GM23338 (cell line): ENCODE data around the gene NCKAP5. TPM values are rescaled to one million over a fixed set of nuclear protein-coding genes. Genes with fewer than 3 reads are reported as not detected.

Experiments
- ATAC-seq: fragments of 200-7000 bp; cut with Tn5 transposase; 3 replicates; pipeline ENCODE4 v1.9.1; 2020
- DNase-seq: peaks from one replicate; pipeline ENCODE4 v3.0.0-alpha.2; 2015; ENCODE audit warnings: low spot score
- H2AFZ ChIP-seq: fragments of 200-600 bp; sonication (generic); 2 replicates; pipeline ENCODE4 v1.8.0; 2016; ENCODE audit warnings: antibody characterized with exemption, mild to moderate bottlenecking, moderate library complexity
- H3F3A ChIP-seq: fragments of 200-600 bp; sonication (generic); replicated peaks from 2 replicates; pipeline ENCODE4 v1.8.0; 2017; ENCODE audit warnings: antibody characterized with exemption, mixed run types, low read depth
- H3K27ac ChIP-seq: fragments of 200-600 bp; sonication (generic); 2 replicates; pipeline ENCODE4 v1.6.1; 2016; ENCODE audit warnings: low read depth
- H3K27me3 ChIP-seq: fragments of 200-600 bp; sonication (generic); 2 replicates; pipeline ENCODE4 v1.8.0; 2016; ENCODE audit warnings: mild to moderate bottlenecking, mixed run types, moderate library complexity; ENCODE audit not compliant: insufficient read depth
- H3K36me3 ChIP-seq: fragments of 200-600 bp; sonication (generic); 2 replicates; pipeline ENCODE4 v1.8.0; 2016; ENCODE audit warnings: mild to moderate bottlenecking; ENCODE audit not compliant: insufficient read depth
- H3K4me1 ChIP-seq: fragments of 200-600 bp; sonication (generic); 2 replicates; pipeline ENCODE4 v1.8.0; 2016; ENCODE audit warnings: mild to moderate bottlenecking, moderate library complexity; ENCODE audit not compliant: insufficient read depth
- H3K4me2 ChIP-seq: fragments of 200-600 bp; sonication (generic); 2 replicates; pipeline ENCODE4 v1.7.1; 2017; ENCODE audit warnings: mixed run types
- H3K4me3 ChIP-seq: fragments of 200-600 bp; sonication (generic); 2 replicates; pipeline ENCODE4 v1.6.1; 2016; ENCODE audit warnings: mixed run types
- H3K79me2 ChIP-seq: fragments of 200-600 bp; sonication (generic); replicated peaks from 2 replicates; pipeline ENCODE4 v1.8.0; 2017; ENCODE audit warnings: mild to moderate bottlenecking; ENCODE audit not compliant: insufficient read depth
- H3K9me2 ChIP-seq: fragments of 200-600 bp; sonication (generic); 2 replicates; pipeline ENCODE4 v1.8.0; 2017; ENCODE audit not compliant: insufficient read depth
- H4K20me1 ChIP-seq: fragments of 200-600 bp; sonication (generic); replicated peaks from 2 replicates; pipeline ENCODE4 v1.8.0; 2017; ENCODE audit warnings: mild to moderate bottlenecking; ENCODE audit not compliant: insufficient read depth
- H3K27ac Mint-ChIP-seq: 2 replicates; pipeline ENCODE4 v1.8.0; 2020; ENCODE audit warnings: inconsistent platforms, mild to moderate bottlenecking, moderate library complexity, mixed read lengths
- H3K27me3 Mint-ChIP-seq: 3 replicates; pipeline ENCODE4 v1.8.0; 2022; ENCODE audit warnings: low read depth, mild to moderate bottlenecking, moderate library complexity, mixed read lengths, inconsistent platforms; ENCODE audit not compliant: insufficient read depth, poor library complexity
- H3K36me3 Mint-ChIP-seq: 3 replicates; pipeline ENCODE4 v1.8.0; 2021; ENCODE audit warnings: low read depth, mild to moderate bottlenecking, inconsistent platforms, moderate library complexity, mixed read lengths
- H3K4me1 Mint-ChIP-seq: 3 replicates; pipeline ENCODE4 v1.8.0; 2020; ENCODE audit warnings: mild to moderate bottlenecking, inconsistent platforms, mixed read lengths
- H3K4me3 Mint-ChIP-seq: 3 replicates; pipeline ENCODE4 v1.8.0; 2021; ENCODE audit warnings: moderate library complexity, mild to moderate bottlenecking, inconsistent platforms, mixed read lengths
- H3K9me3 Mint-ChIP-seq: 3 replicates; pipeline ENCODE4 v1.8.0; 2020; ENCODE audit warnings: moderate library complexity, mild to moderate bottlenecking, inconsistent platforms, mixed read lengths
- CREB1 ChIP-seq: fragments of 250-450 bp; sonication (Bioruptor Pico); IDR thresholded peaks from 2 replicates; pipeline ENCODE4 v1.5.0; 2020; ENCODE audit warnings: low read depth, mild to moderate bottlenecking, moderate library complexity
- EZH2 ChIP-seq: fragments of 200-600 bp; sonication (generic); IDR thresholded peaks from one replicate; pipeline ENCODE4 v1.8.0; 2017; ENCODE audit warnings: antibody characterized with exemption, mild to moderate bottlenecking, low read depth; ENCODE audit not compliant: unreplicated experiment
- EZH2phosphoT487 ChIP-seq: fragments of 200-600 bp; sonication (generic); IDR thresholded peaks from one replicate; pipeline ENCODE4 v1.8.1; 2018; ENCODE audit warnings: antibody characterized with exemption; ENCODE audit not compliant: unreplicated experiment
- NANOG ChIP-seq: IDR thresholded peaks from 2 replicates; pipeline ENCODE4 v1.6.1; 2016; ENCODE audit warnings: antibody characterized with exemption, borderline replicate concordance
- STAT1 ChIP-seq: IDR thresholded peaks from one replicate; pipeline ENCODE4 v1.6.1; 2016; ENCODE audit warnings: antibody characterized with exemption; ENCODE audit not compliant: unreplicated experiment
- ZNF114 ChIP-seq: fragments of 250-450 bp; sonication (Bioruptor Pico); IDR thresholded peaks from 2 replicates; pipeline ENCODE4 v1.5.0; 2020; ENCODE audit warnings: mild to moderate bottlenecking, moderate library complexity
- ZNF331 ChIP-seq: fragments of 250-450 bp; sonication (Bioruptor Pico); IDR thresholded peaks from 2 replicates; pipeline ENCODE4 v1.5.0; 2020; ENCODE audit warnings: low read depth, mild to moderate bottlenecking, moderate library complexity
- polyA plus RNA-seq: library from polyadenylated mRNA; unstranded; fragments of >200 nt; fragmentation: Nextera tagmentation; extraction: Ambion mirVana; gene quantifications from 2 replicates; pipeline ENCODE4 v1.2.1, GENCODE V29; 2016
- total RNA-seq: library from RNA; depleted of rRNA; stranded (reverse); fragments of >200 nt; shearing (Covaris generic); gene quantifications from 2 replicates; pipeline ENCODE4 v1.2.3, GENCODE V29; 2014
- TF ChIP-seq, protein P1 (sequence below): IDR thresholded peaks from 2 replicates; pipeline ENCODE4 v1.6.1; 2016; ENCODE audit warnings: antibody characterized with exemption
- TF ChIP-seq, protein P2 (sequence below): IDR thresholded peaks from one replicate; pipeline ENCODE4 v1.6.1; 2018; ENCODE audit warnings: antibody characterized with exemption; ENCODE audit not compliant: unreplicated experiment
- TF ChIP-seq, protein P3 (sequence below): fragments of 250-450 bp; sonication (Bioruptor Pico); IDR thresholded peaks from 2 replicates; pipeline ENCODE4 v1.5.0; 2020; ENCODE audit warnings: mild to moderate bottlenecking, moderate library complexity

NCKAP5 gene
- total and polyA plus RNA-seq, 2 experiments from 2014 or later, result 0.34 to 0.73 TPM

DNA sequence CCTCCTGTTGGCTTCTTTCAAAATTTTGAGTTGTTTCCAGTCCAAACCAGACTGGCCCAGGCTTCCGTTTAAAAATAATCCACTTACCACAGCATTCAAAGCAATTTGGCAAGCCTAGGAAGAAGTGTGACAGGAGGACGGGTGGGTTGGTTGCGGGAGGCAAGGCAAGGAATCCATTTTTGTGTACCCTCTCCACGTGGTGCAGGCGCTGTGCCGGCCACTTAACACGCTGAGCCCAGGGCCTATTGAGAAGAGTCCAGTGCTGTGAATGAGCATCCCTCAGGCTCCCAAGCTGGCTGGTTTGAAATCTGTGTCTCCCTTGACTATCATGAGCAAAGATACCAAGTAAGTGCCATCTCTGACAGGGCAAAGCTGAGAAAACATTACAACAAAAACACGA, 160.9 kb downstream of the NCKAP5 start:
- Histone ChIP-seq H4K20me1 (no peaks in the 10 kb centered on the region), H3K4me1 (no peaks in the 10 kb centered on the region), H3K9me2 (no peaks in the 10 kb centered on the region), H3K79me2 (no peaks in the 10 kb centered on the region), H3K4me2 (no peak overlapping the region), H3K27me3 (no peaks in the 10 kb centered on the region), H3K36me3 (no peaks in the 10 kb centered on the region), H3K4me3 (no peak overlapping the region), H2AFZ (no peak overlapping the region), H3K27ac (no peak overlapping the region), H3F3A (no peaks in the 10 kb centered on the region)
- H3K9me3 Mint-ChIP-seq, result no peaks in the 10 kb centered on the region
- H3K27ac Mint-ChIP-seq, result no peak overlapping the region
- H3K36me3 Mint-ChIP-seq, result no peaks in the 10 kb centered on the region
- TF ChIP-seq ZNF331 (CRISPR knock-in tag) (no peak), EZH2phosphoT487 (no peak), ZNF114 (CRISPR knock-in tag) (no peak), EZH2 (no peak)
- TF ChIP-seq, protein P1, sequence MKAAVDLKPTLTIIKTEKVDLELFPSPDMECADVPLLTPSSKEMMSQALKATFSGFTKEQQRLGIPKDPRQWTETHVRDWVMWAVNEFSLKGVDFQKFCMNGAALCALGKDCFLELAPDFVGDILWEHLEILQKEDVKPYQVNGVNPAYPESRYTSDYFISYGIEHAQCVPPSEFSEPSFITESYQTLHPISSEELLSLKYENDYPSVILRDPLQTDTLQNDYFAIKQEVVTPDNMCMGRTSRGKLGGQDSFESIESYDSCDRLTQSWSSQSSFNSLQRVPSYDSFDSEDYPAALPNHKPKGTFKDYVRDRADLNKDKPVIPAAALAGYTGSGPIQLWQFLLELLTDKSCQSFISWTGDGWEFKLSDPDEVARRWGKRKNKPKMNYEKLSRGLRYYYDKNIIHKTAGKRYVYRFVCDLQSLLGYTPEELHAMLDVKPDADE, result no peak
- TF ChIP-seq, protein P2, sequence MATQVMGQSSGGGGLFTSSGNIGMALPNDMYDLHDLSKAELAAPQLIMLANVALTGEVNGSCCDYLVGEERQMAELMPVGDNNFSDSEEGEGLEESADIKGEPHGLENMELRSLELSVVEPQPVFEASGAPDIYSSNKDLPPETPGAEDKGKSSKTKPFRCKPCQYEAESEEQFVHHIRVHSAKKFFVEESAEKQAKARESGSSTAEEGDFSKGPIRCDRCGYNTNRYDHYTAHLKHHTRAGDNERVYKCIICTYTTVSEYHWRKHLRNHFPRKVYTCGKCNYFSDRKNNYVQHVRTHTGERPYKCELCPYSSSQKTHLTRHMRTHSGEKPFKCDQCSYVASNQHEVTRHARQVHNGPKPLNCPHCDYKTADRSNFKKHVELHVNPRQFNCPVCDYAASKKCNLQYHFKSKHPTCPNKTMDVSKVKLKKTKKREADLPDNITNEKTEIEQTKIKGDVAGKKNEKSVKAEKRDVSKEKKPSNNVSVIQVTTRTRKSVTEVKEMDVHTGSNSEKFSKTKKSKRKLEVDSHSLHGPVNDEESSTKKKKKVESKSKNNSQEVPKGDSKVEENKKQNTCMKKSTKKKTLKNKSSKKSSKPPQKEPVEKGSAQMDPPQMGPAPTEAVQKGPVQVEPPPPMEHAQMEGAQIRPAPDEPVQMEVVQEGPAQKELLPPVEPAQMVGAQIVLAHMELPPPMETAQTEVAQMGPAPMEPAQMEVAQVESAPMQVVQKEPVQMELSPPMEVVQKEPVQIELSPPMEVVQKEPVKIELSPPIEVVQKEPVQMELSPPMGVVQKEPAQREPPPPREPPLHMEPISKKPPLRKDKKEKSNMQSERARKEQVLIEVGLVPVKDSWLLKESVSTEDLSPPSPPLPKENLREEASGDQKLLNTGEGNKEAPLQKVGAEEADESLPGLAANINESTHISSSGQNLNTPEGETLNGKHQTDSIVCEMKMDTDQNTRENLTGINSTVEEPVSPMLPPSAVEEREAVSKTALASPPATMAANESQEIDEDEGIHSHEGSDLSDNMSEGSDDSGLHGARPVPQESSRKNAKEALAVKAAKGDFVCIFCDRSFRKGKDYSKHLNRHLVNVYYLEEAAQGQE, result no peak
- no peak for ATAC-seq
- DNase-seq, result no peak
- H3K4me3 Mint-ChIP-seq, result no peak overlapping the region
- H3K4me1 Mint-ChIP-seq, result peaks cover 14% of the 10 kb centered on the region
- H3K27me3 Mint-ChIP-seq, result peaks cover 5% of the 10 kb centered on the region

DNA sequence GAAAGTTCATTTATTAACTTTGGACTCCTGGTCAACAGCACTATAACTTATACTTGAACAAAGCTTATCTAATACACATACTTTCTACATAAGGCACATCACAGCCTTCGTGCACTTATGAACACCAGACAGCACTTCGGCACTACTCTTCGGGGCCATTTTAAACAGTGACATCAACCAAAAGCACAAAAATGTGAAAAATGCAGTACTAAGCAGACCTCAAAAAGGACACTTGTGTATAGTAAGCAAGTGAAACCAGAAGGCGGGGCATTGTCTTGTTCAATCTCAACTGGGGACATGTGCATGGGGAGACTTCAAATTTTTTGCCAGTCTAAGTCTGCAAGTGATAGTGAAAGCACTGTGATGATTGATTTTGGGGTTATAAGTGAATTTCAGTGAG, 163.0 kb downstream of the NCKAP5 start:
- no peaks in the 10 kb centered on the region; the same call in 2 of the 3 replicates for H3K9me3 Mint-ChIP-seq
- H3K36me3 Mint-ChIP-seq, result no peaks in the 10 kb centered on the region
- H3K4me1 ChIP-seq, result no peaks in the 10 kb centered on the region
- H3K4me3 Mint-ChIP-seq, result no peak overlapping the region
- no peak overlapping the region for H3K27ac ChIP-seq
- no peaks in the 10 kb centered on the region for H3K36me3 ChIP-seq
- H2AFZ ChIP-seq, result no peak overlapping the region
- H3F3A ChIP-seq, result no peaks in the 10 kb centered on the region
- H3K27me3 ChIP-seq, result no peaks in the 10 kb centered on the region
- H3K27me3 Mint-ChIP-seq, result peaks cover under 1% of the 10 kb centered on the region
- no peak for ATAC-seq
- H3K4me1 Mint-ChIP-seq, result peaks cover 5% of the 10 kb centered on the region
- no peak overlapping the region for H3K4me2 ChIP-seq
- H3K79me2 ChIP-seq, result no peaks in the 10 kb centered on the region
- H3K9me2 ChIP-seq, result peaks cover 9% of the 10 kb centered on the region; the same call in 1 of the 2 replicates
- H3K4me3 ChIP-seq, result no peak overlapping the region
- no peak overlapping the region for H3K27ac Mint-ChIP-seq
- no peaks in the 10 kb centered on the region for H4K20me1 ChIP-seq
- no peak for DNase-seq
- TF ChIP-seq, protein P1, result no peak
- no peak for TF ChIP-seq NANOG
- TF ChIP-seq, protein P3, sequence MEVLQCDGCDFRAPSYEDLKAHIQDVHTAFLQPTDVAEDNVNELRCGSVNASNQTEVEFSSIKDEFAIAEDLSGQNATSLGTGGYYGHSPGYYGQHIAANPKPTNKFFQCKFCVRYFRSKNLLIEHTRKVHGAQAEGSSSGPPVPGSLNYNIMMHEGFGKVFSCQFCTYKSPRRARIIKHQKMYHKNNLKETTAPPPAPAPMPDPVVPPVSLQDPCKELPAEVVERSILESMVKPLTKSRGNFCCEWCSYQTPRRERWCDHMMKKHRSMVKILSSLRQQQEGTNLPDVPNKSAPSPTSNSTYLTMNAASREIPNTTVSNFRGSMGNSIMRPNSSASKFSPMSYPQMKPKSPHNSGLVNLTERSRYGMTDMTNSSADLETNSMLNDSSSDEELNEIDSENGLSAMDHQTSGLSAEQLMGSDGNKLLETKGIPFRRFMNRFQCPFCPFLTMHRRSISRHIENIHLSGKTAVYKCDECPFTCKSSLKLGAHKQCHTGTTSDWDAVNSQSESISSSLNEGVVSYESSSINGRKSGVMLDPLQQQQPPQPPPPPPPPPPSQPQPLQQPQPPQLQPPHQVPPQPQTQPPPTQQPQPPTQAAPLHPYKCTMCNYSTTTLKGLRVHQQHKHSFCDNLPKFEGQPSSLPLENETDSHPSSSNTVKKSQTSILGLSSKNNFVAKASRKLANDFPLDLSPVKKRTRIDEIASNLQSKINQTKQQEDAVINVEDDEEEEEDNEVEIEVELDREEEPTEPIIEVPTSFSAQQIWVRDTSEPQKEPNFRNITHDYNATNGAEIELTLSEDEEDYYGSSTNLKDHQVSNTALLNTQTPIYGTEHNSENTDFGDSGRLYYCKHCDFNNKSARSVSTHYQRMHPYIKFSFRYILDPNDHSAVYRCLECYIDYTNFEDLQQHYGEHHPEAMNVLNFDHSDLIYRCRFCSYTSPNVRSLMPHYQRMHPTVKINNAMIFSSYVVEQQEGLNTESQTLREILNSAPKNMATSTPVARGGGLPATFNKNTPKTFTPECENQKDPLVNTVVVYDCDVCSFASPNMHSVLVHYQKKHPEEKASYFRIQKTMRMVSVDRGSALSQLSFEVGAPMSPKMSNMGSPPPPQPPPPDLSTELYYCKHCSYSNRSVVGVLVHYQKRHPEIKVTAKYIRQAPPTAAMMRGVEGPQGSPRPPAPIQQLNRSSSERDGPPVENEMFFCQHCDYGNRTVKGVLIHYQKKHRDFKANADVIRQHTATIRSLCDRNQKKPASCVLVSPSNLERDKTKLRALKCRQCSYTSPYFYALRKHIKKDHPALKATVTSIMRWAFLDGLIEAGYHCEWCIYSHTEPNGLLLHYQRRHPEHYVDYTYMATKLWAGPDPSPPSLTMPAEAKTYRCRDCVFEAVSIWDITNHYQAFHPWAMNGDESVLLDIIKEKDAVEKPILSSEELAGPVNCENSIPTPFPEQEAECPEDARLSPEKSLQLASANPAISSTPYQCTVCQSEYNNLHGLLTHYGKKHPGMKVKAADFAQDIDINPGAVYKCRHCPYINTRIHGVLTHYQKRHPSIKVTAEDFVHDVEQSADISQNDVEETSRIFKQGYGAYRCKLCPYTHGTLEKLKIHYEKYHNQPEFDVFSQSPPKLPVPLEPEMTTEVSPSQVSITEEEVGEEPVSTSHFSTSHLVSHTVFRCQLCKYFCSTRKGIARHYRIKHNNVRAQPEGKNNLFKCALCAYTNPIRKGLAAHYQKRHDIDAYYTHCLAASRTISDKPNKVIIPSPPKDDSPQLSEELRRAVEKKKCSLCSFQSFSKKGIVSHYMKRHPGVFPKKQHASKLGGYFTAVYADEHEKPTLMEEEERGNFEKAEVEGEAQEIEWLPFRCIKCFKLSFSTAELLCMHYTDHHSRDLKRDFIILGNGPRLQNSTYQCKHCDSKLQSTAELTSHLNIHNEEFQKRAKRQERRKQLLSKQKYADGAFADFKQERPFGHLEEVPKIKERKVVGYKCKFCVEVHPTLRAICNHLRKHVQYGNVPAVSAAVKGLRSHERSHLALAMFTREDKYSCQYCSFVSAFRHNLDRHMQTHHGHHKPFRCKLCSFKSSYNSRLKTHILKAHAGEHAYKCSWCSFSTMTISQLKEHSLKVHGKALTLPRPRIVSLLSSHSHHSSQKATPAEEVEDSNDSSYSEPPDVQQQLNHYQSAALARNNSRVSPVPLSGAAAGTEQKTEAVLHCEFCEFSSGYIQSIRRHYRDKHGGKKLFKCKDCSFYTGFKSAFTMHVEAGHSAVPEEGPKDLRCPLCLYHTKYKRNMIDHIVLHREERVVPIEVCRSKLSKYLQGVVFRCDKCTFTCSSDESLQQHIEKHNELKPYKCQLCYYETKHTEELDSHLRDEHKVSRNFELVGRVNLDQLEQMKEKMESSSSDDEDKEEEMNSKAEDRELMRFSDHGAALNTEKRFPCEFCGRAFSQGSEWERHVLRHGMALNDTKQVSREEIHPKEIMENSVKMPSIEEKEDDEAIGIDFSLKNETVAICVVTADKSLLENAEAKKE, result no peak
- no peak for TF ChIP-seq CREB1 (CRISPR knock-in tag)
- TF ChIP-seq STAT1, result no peak
- TF ChIP-seq ZNF331 (CRISPR knock-in tag), result no peak
